AML-193 (cell line): ENCODE measurements around the gene SMIM23.
"Not testable (repeated sequence)": the region's sequence is repeated elsewhere in the genome, so short reads cannot be mapped to it uniquely, and the experiment has no call there.

Source experiments
- DNase-seq, 2 experiments: peaks; one replicate each; lab custom pipeline; 2025; lab: John Stamatoyannopoulos, UW

Gene SMIM23

DNA sequence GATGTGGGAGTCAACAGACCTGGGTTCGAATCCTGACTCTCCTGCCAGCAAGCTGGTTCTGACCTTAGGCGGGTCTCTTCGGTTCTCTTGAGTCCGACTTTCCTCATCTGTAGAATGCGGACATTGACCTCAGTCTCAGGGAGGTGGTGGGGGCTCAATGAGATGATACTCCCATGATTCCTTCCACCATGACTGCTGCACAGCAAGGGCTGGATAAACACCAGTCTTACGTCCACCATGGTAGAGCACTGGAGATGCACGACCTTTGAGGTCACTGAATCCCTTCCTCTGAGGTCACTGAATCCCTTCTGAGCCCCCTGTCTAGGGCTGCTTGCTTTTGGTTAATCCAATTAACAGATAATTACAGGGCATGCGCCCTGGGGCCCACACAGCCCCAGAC, 12.5 kb upstream of the SMIM23 start:
- DNase-seq = no peak

DNA sequence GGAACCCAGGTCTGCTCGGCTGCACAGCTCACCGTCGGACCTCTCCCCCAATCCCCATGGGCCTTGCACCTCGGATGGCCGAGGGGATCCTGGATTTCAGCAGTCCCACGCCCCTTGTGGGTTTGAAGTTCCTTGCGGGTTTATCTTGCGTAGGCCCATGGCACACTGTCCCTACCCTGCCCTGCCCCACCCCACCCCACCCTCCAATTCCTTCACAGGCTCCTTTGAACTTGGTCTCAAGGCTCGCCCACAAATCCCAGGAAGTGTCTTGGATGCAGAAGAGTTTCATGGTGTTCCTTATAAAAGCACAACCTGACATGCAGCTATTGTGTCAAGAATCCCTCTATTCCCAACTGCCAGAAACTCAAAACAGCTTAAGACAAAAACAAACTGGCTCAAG, 11.2 kb upstream of the SMIM23 start:
- DNase-seq = no peak

DNA sequence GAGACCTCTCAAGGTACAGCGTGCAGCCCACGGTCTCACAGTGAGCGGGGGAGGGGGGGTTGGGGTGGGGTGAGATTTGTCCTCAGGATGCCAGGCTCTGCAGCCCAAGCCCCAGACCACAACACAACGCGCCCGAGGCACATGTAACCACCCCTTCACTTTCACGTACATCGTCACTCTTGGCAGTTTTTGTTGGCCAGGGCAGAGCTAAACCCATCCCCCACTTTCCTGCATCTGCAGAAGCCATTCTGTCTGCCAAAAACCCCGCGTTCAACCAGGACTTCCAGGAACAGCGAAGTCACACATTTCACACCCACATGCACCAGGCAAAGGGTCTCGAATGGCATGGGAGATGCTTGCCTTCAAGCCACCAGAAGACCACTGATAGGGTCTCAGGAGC, 9.4 kb upstream of the SMIM23 start:
- DNase-seq = no peak

DNA sequence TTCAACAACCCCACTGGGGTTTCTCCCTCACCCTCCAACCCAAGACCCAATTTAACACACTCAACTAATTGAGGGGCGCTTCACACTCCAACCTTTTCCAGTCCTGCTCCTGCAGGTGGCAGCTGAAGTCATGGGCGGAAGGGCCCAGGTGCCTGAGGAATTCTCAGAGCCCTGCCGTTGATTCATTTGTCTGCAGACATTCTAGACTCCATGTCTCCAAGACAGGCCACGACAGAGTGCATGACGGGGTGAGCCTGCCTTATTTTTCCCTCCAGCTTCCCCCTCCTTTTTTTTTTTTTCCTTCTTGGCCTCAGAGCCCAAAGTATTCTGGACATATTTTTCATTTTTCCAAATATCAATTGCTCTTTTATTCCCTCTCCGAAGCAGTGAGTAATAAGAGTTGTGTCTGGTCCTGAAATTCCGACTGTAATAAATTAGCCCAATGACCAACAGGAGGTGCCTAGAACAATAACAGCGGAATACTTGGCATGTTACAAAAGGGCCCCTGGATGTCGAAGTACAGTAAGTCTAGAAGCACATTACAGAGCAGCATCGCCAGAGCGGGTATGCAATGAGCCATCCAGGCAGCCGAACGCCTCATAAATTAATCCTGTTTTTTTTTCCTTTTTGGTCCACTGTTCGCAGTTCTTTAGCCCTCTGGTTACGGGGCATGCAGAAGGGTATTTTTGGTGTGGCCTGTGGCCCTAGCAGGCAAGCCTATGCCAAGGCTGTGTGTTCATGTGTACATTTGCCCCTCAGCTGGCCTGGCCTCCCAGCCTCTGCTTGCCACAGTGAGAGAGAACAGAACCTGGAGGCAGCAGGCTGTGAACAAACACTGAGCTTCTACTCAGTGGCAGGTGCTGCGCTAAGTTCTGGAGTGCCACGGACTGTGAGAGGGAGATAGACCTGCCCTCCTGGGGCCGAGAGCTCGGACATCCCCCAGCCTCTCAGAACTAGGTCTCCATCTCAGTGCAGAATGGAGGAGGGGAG, 8.6 kb upstream of the SMIM23 start:
- DNase-seq = no peak

DNA sequence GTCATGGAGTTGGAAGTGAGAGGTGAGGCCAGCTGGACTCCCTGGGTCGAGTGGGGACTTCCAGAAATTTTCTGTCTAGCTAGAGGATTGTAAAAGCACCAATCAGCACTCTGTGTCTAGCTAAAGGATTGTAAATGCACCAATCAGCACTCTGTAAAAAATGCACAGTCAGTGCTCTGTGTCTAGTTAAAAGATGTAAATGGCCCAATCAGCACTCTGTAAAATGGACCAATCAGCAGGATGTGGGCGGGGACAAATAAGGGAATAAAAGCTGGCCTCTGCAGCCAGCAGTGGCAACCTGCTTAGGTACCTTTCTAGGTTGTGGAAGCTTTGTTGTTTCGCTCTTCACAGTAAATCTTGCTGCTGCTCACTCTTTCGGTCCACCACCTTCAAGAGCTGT, 3.9 kb upstream of the SMIM23 start:
- not testable (repeated sequence) for DNase-seq

DNA sequence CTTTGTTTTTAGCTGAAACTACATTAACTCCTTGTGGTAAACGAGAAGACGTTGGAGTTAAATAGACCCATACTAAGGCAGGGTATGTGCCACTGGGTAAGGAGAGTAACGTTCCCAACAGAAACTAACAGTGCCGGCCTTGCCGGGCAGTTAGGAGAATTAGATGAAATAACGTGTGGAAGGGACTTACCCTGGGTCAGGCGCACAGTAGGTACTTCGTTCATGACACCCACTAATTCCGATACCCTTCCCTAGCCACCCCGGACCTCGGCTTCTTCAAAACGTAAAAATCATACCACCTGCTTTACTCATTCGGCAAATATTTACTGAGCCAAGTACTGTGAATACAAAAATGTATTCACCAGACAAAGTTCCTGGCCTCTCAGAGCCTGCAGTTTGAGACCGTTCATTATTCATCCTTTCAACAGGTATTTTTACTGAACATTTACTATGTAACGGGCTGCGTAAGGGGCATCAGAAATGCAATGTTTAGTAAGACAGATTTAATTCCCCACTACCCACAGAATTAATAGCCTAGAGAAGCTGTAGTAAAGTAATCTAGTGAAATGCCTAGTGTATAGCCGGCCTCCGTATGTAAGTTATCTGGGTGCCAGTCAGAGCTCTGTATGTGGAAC, 3.2 kb upstream of the SMIM23 start:
- DNase-seq = no peak

DNA sequence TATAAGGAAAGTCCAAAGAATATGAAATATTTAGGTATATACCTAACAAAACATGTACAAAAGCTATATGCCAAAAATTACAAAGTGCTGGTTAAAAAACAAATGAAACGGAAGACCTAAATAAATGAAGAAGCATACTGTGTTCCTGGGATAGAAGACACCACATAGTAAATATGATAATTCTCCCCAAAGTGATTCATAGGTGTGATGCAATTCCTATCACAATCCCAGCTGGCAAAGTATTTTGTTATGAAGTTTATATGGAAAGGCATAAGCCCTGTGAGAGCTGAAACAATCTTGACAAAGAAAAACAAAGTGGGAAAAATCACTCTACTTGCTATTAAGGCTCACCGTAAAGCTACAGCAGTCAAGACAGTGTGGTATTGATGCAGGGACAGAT, 2.6 kb upstream of the SMIM23 start:
- DNase-seq = no peak

DNA sequence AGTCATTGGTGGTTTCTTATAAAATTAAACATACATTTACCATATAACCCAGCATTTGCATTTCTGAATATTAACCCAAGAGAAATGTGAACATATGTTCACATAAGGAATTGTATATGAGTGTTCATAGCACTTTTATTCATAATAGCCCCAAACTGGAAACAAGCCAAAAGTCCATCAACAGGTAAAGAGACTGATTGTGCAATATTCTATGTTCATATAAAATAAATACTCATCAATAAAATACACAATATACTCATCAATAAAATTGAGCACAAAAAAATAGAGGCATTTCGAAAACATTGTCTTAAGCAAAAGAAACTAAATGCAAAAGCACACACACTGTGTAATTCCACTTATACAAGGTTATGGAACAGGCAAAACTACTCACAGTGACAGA, 3.7 kb downstream of the SMIM23 start:
- DNase-seq = no peak

DNA sequence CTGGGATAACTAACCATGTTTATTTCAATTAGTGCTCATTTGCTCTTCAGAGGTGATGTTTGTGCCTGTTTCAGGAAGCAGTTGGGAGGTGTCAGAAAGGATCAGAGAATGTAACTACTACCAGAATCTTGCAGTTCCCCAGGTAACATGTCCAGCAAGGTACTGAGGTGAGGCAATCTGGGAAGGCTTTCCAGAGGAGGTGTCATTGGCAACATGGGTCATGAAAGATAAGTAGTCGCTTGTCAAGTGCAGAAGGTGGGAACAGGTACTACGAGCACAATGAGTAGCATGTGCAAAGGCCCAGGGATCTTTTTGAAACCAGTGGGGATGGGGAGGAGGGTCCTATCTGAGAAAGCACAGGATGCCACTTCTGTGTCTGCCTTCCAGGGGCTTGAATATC, 4.8 kb downstream of the SMIM23 start:
- DNase-seq = no peak

DNA sequence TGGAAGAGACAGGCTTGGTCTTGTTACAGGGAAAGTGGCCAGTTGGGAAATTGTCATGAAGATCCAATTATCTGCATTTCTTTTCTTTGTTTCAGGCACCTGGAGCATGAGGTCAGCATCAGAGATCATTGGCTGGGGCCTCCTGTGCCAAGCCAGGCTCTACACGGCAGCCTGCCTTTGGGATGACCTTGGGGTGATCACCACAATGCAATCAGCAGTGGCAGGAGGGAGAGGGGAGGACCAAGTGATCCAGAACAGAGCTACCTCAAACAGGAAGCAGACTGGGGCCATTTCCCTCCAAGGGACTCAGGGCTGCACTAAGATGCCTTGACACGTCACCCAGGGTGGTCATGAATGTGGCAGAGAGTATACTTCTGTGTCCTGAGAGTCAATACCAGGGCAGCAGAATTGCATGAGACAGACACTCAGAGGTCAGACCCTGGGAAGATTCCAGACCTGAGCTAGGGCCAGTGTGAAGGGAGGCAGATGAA, 8.9 kb downstream of the SMIM23 start:
- no peak for DNase-seq

DNA sequence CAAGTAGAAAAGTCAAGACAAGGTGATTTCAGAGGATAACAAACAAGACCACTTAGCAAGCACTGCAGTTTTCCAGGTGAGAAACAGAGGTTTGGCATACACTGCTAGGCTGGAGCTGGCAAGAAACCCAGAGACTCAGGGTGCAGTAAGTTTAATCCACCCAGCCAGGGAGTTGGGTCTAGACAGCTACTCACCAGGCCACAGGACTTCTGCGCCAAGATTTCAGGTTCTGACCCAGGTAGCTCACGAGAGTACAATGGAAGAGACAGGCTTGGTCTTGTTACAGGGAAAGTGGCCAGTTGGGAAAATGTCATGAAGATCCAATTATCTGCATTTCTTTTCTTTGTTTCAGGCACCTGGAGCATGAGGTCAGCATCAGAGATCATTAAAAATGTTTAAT, 9.8 kb downstream of the SMIM23 start:
- DNase-seq = no peak

DNA sequence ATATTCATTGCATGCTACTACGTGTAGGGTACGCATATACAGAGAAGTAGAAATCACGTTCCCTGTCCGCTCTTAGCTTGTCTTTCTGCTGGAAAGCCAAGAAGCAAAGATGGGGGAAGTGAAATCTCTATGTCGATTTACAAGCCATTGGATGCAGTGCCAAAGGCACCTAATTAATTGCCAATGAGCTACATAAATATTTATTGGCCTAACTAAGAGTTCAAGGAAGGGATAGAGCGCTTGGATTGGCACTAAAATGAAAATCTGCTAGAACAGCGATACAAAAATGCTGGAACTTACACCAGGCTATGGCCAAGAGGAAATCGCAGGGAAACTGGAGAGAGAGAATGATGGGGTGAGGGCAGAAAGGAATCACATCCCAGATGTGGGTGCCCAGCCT, 10.8 kb downstream of the SMIM23 start:
- no peak for DNase-seq

DNA sequence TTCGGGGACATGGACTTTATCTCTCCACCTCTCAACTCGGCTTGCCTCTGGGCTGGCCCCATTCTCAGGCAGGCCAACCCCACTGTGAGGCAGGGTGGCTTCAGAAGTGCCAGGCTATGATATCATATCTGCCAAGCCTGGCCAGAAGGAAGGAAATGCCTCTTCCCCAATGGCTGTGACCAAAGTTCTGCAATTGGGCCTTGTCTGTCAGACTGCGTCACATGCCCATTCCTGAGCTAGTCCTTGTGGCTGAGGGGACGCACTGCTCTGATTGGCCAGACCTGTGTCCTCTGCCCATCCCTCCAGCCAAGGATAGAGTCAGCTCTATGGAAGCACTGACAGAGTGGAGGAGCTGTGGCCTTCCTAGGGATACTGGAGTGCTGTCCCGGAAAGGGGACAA, 11.9 kb downstream of the SMIM23 start:
- DNase-seq = peak; percentile 3 to 17

DNA sequence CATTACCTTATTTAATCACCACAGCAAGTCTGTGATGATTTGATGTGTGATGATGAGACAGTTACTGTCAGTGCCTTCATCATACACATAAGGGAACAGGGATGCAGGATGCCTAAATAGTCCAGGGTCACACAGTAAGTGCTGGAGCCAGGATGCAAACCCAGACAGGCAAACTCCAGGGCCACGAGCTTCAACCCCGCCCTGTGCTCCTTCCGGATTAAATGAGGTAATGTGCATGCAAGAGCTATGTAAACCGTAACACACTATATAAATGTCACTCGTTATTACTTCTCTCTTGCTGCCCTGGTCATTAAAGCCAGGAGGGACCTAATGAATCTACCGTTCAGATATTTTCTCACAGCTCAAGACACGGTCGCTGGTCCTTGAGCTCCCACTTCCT, 12.8 kb downstream of the SMIM23 start:
- DNase-seq = no peak

DNA sequence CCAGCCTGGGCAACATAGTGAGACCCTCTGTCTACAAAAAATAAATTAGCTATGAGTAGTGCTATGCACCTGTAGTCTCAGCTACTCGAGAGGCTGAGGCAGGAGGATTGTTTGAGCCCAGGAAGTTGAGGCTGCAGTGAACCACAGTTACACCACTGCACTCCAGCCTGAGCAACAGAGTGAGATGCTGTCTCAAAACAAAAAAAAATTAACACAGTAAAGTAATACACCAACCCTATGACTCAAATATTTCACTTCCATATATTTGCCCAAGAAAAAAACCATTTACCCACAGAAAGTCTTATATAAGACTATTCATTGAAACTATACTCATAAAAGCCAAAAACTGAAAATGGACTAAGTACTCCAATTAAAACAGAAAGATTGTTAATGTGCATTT, 16.2 kb downstream of the SMIM23 start:
- DNase-seq = no peak

DNA sequence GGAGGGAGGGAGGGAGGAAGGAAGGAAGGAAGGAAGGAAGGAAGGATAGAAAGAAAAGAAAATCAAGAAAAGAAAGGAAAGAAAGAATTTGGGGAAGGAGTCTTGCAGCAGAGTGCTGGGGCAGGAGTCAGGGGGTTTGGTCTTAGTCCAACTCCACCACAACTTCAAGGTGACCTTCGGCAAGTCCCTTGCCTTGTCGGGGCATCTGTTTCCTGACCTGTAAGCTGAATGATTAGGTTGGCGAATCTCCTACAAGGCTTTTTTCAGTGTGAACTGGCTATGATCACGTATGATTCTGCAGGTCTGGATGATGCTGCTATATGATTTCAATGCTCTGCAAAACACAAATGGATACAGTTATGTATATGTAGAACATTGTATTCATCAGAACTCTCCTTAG, 20.1 kb downstream of the SMIM23 start:
- no peak for DNase-seq

DNA sequence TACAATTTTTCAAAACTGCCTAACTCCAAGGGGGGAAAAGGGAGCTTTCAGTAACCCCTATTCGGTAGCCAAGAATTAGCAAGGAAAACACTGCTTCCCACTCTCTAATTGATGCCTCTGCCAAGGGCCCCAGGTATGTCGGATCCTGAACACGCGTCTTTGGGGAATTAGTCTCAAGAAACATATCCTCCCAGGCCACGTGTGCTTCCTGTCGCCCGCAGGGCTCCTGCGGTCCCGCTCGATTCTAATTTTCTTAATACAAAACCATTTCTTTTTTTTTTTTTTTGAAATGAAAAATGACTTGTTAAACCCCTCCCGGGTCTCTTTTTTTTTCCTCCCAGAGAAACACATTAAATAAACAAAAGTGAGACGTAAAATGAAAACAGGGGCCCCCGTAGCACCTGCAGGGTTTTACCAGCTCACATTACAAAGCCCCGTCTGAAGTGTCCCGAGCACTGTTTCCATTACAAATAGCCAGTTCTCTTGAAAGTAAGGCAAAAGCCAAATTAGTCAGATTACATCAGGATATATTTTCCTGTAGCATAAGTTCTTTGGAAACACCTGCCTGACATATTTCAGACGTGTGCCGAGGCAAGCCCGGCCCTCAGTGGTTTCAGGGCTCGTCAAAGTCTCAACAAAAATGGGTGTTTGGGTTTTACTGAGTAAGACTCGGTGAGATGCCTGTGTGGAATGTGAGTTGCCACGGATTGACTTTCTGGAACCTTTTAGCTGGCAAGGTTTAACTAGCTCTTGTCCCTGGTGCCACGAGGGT, 21.5 kb downstream of the SMIM23 start:
- no peak for DNase-seq

DNA sequence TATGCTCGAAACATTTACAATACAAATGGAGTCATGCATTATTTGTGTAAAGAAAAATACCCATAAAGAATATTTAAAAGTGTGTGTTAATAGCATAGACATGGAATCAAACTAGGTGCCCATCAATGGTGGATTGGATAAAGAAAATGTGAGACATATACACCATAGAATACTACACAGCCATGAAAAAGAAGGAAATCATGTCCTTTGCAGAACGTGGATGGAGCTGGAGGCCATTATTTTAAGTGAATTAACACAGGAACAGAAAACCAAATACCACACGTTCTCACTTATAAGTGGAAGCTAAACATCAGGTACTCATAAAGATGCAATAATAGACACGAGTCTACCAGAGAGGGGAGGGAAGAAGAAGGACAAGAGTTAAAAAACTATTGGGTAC, 22.8 kb downstream of the SMIM23 start:
- DNase-seq = no peak

DNA sequence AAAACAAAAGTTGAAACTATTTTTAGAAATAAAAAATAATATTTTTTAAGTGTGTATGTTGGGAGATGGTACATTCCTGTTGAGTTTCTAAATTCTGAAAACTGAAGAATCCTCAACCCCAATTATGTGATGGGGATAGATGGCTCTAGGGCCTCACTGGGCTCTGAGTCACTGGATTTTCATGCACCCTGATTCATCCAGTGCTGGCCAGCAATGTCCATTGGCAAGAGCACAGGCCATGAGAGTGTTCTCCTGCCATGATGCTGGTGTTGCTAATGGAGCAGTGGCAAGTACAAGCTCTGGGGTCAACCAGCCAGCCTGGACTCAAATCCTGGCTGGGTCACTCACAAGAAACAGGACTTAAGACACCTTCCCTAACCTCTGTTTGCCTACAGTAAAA, 23.3 kb downstream of the SMIM23 start:
- no peak for DNase-seq

DNA sequence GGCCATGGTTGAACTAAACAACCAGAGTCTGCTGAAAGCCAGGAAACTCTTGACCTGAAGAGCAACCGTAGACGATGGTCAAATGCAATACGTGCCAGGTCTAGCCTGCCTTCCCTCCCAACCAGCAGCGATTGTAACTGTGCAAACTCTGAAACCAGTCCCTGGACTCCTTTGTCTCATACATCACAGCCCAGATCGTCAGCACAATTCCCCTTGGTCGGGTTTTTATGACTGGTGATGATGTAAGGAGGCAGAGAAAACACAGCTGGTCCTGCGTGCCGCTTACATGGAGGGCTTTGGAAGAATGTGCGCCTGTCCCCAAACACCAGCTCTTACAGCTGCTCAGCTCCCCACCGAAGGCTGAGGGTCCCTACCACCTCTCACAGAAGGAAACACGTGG, 24.6 kb downstream of the SMIM23 start:
- DNase-seq = no peak

DNA sequence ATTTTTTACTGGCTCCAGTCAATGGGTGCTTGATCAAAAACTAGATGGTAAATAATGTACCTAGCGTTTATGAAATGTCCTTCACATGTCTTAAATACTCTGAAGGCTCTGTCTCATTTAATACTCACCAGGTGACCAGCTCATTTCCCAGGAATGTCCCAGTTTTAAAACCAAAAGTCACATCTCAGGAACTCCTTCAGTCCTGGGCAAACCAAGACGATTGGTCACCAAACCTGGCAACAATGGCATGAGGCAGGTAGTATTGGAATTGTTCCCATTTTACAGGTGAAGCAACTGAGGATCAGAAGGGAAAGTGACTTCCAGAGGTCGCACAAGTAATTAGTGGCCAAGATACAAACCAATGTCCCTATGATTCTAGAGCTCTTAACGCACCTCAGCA, 27.7 kb downstream of the SMIM23 start:
- no peak for DNase-seq

DNA sequence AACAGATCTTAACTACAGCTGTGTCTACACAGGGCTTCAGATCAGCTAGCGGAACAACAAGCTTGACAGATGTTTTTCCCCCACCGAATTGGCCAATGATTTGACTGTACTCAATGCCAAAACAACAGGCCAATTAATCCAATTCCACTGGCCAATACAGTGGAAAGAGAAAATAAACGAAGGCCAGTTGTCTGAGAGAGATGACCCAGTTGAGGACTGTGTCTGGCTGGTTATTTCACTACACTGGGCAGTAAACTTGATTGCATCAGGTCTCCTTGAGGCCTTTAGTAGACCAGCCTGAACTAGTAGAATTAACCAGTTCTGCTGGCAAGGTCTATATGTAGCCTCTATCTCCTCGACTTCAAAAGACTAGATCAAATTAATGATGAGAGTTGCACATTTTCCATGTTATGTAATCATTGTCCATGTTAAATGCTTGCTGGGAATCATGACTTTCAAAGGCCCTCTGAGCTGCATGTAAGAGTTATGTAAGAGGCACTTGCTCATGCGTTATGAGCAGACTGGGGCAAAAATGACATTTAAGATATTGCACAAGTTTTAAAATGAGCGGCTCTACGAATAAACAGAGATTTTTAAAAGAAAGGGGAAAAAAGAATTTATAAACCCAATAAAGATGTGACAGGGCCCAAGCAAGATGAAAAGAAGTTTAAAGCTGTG, 28.3 kb downstream of the SMIM23 start:
- DNase-seq = no peak
